ENCODE results near the gene TXNDC17.
"Not testable (repeated sequence)": the region's sequence is repeated elsewhere in the genome, so short reads cannot be mapped to it uniquely, and the experiment has no call there.

GRCh38 chr17:6593371-6593770, 47.5 kb upstream of the TXNDC17 start:
- TF ChIP-seq, protein P1, sequence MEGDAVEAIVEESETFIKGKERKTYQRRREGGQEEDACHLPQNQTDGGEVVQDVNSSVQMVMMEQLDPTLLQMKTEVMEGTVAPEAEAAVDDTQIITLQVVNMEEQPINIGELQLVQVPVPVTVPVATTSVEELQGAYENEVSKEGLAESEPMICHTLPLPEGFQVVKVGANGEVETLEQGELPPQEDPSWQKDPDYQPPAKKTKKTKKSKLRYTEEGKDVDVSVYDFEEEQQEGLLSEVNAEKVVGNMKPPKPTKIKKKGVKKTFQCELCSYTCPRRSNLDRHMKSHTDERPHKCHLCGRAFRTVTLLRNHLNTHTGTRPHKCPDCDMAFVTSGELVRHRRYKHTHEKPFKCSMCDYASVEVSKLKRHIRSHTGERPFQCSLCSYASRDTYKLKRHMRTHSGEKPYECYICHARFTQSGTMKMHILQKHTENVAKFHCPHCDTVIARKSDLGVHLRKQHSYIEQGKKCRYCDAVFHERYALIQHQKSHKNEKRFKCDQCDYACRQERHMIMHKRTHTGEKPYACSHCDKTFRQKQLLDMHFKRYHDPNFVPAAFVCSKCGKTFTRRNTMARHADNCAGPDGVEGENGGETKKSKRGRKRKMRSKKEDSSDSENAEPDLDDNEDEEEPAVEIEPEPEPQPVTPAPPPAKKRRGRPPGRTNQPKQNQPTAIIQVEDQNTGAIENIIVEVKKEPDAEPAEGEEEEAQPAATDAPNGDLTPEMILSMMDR (IDR thresholded peaks at IDR 0.05) = not testable (repeated sequence)
- not testable (repeated sequence) for TF ChIP-seq POLR2A (IDR thresholded peaks at IDR 0.05)

Measured in sigmoid colon (tissue), 3 donors.